ENCODE results near the gene DRAXIN.
A peak's percentile ranks its signal among the peaks of the same experiment; 100 is the strongest.

Gene DRAXIN

GRCh38 chr1:11738783-11739182 is 47.3 kb downstream of the DRAXIN start:
- DNase-seq: no peak

- no peak for DNase-seq
Observed at GRCh38 chr1:11740258-11741192, 49.0 kb downstream of the DRAXIN start.

- DNase-seq: no peak
Observed at GRCh38 chr1:11741482-11741881, 50.0 kb downstream of the DRAXIN start.

GRCh38 chr1:11741919-11742558 is 50.5 kb downstream of the DRAXIN start:
- no peak for DNase-seq

- no peak for DNase-seq
Observed at GRCh38 chr1:11744287-11744686, 52.8 kb downstream of the DRAXIN start.

GRCh38 chr1:11746092-11746491 is 54.6 kb downstream of the DRAXIN start:
- DNase-seq: no peak

- no peak for DNase-seq
Observed at GRCh38 chr1:11746795-11747487, 55.4 kb downstream of the DRAXIN start.

GRCh38 chr1:11748294-11749202 is 57.0 kb downstream of the DRAXIN start:
- no peak for DNase-seq

- DNase-seq: peak; percentile 25
Observed at GRCh38 chr1:11749203-11749689, 57.7 kb downstream of the DRAXIN start.

- DNase-seq: no peak
Observed at GRCh38 chr1:11749996-11750395, 58.5 kb downstream of the DRAXIN start.

GRCh38 chr1:11751087-11751486 is 59.6 kb downstream of the DRAXIN start:
- no peak for DNase-seq

- DNase-seq: no peak
Observed at GRCh38 chr1:11752359-11753088, 61.0 kb downstream of the DRAXIN start.

- no peak for DNase-seq
Observed at GRCh38 chr1:11753555-11754208, 62.2 kb downstream of the DRAXIN start.

- DNase-seq: no peak
Observed at GRCh38 chr1:11757047-11757446, 65.5 kb downstream of the DRAXIN start.

GRCh38 chr1:11759791-11760190 is 68.3 kb downstream of the DRAXIN start:
- DNase-seq: no peak

- no peak for DNase-seq
Observed at GRCh38 chr1:11761285-11761684, 69.8 kb downstream of the DRAXIN start.

- no peak for DNase-seq
Observed at GRCh38 chr1:11761988-11762406, 70.5 kb downstream of the DRAXIN start, which contains the start of gene C1orf167. Gene C1orf167, plus strand, starts transcription at chr1:11762193. Its CDS starts 2,208 bp downstream, at chr1:11764401.

GRCh38 chr1:11764115-11764514 is 72.6 kb downstream of the DRAXIN start:
- no peak for DNase-seq

- no peak for DNase-seq
Observed at GRCh38 chr1:11764519-11764918, 73.0 kb downstream of the DRAXIN start.

GRCh38 chr1:11765661-11766428 is 74.3 kb downstream of the DRAXIN start:
- no peak for DNase-seq
